Transverse colon (tissue), 4 donors: ENCODE results near the gene NPAS3. TPM values are rescaled to one million over a fixed set of nuclear protein-coding genes. Genes with fewer than 3 reads are reported as not detected.

Source experiments
- DNase-seq: peaks from one replicate; pipeline ENCODE4 v3.0.0-alpha.2; 2019
- H3K27ac ChIP-seq, 4 donors: fragments of 200-600 bp; sonication (generic); 2 replicates each; pipeline ENCODE4 v1.5.1; 2016 to 2018; ENCODE audit warnings: inconsistent platforms in 4 of 4
- H3K27me3 ChIP-seq: fragments of 200-600 bp; sonication (generic); 2 replicates; pipeline ENCODE4 v1.5.1; 2017; ENCODE audit warnings: inconsistent platforms
- H3K36me3 ChIP-seq, 4 donors: fragments of 200-600 bp; sonication (generic); 2 replicates each; pipeline ENCODE4 v1.5.1; 2017 to 2019; ENCODE audit warnings: inconsistent platforms in 4 of 4
- H3K4me1 ChIP-seq, 4 donors: fragments of 200-600 bp; sonication (generic); 2 replicates each; pipeline ENCODE4 v1.5.1; 2017 to 2020; ENCODE audit warnings: inconsistent platforms in 4 of 4
- H3K4me3 ChIP-seq, 4 donors: fragments of 200-600 bp; sonication (generic); 1 replicate in 1 of 4; 2 replicates in 3 of 4; pipeline versions ENCODE4 v1.5.1 to v1.6.1; 2017 to 2019; ENCODE audit warnings: inconsistent platforms in 4 of 4
- H3K9me3 ChIP-seq, 2 donors: fragments of 200-600 bp; sonication (generic); 2 replicates each; pipeline ENCODE4 v1.5.1; 2017 to 2019; ENCODE audit warnings: inconsistent platforms in 2 of 2
- CTCF ChIP-seq, 5 experiments: fragments of 200-600 bp in 3 of 5; fragments of 450-650 bp in 2 of 5; sonication (generic) in 3 of 5; IDR thresholded peaks; 1 replicate in 2 of 5; 2 replicates in 3 of 5; pipeline ENCODE4 v1.5.1; 2016 to 2017; ENCODE audit warnings: antibody characterized with exemption in 5 of 5, inconsistent platforms in 3 of 5, mild to moderate bottlenecking in 2 of 5, moderate library complexity in 1 of 5
- EP300 ChIP-seq: sonication (generic); formaldehyde crosslinking; IDR thresholded peaks from one replicate; pipeline ENCODE4 v1.6.1; 2017; ENCODE audit warnings: antibody characterized with exemption, low read depth
- POLR2A ChIP-seq: fragments of 450-650 bp; IDR thresholded peaks from one replicate; pipeline ENCODE4 v1.6.1; 2016; ENCODE audit warnings: antibody characterized with exemption, mild to moderate bottlenecking, moderate library complexity
- POLR2AphosphoS5 ChIP-seq, 3 donors: sonication (generic); formaldehyde crosslinking; IDR thresholded peaks; one replicate each; pipeline ENCODE4 v1.6.1; 2016; ENCODE audit warnings: antibody characterized with exemption in 3 of 3
- WGBS, 2 donors: methylation state at CpG; one replicate each; pipeline ENCODE4 v1.1.5; 2018; ENCODE audit warnings: low coverage in 1 of 2; 5-methylcytosine and 5-hydroxymethylcytosine counted together
- in situ Hi-C, 4 donors: fragments of 200-750 bp; cut with MboI; loops; one replicate each; pipeline versions ENCODE4 v1.15.0 to v1.15.1; 2017; ENCODE audit warnings: low sequenced_read_pairs in 3 of 4, low pct_ligation_motif_present in 1 of 4, low pct_unique_long_range_greater_than_20kb in 1 of 4
- intact Hi-C: fragments of 100-400 bp; cut with DNase I; formaldehyde crosslinking; loops from one replicate; pipeline ENCODE4 v1.15.1; 2023; ENCODE audit warnings: low total_unique reads
- total RNA-seq, 4 donors: library from RNA; depleted of rRNA; stranded (reverse); fragments of >200 nt; gene quantifications; one replicate each; pipeline ENCODE4 v1.1.0, GENCODE V29; 2016

NPAS3 gene
- total RNA-seq, 4 donors from 2014 or later = 0.96 to 6.4 (median 1.8) TPM

GRCh38 chr14:33767586-33768457, 829.1 kb downstream of the NPAS3 start:
- Histone ChIP-seq H3K9me3 (no peaks in the 10 kb centered on the region), H3K27ac (no peak overlapping the region), H3K36me3 (no peaks in the 10 kb centered on the region), H3K27me3 (no peaks in the 10 kb centered on the region), H3K4me1 (no peaks in the 10 kb centered on the region), H3K4me3 (no peak overlapping the region)
- 76 to 90% methylated on average over 7 of the region's 7 CpGs for WGBS, 2 donors
- in situ Hi-C loops = no loop called here
- TF ChIP-seq CTCF (IDR thresholded peaks at IDR 0.05) (no peak), POLR2AphosphoS5 (IDR thresholded peaks at IDR 0.05) (no peak), POLR2A (no peak), EP300 (no peak)
- DNase-seq = no peak
- intact Hi-C loops = no loop called here

DNA sequence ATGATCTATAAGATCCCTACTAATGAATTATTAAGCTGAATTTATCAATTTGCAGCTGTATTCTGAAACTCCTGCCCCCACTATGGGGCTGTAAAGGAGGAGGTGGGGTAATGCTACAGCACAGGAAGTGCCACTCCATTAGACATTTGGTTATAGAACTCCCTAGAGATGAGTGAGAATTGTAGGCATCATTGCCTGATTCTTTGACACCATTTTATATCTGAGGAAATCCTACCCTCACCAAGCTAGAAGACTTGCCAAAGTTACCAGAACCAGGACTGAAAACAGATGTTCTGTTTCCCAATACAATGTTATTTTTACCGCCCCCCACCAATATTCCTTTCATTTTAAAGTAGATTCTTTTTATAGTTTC, 829.8 kb downstream of the NPAS3 start:
- no peaks in the 10 kb centered on the region for H3K27me3 ChIP-seq
- 87 to 94% methylated on average over 1 of the region's 1 CpG for WGBS, 2 donors
- in situ Hi-C loops (no loop called here), intact Hi-C loops (no loop called here)
- no peak overlapping the region for H3K27ac ChIP-seq
- TF ChIP-seq POLR2A (no peak), EP300 (no peak), CTCF (IDR thresholded peaks at IDR 0.05) (no peak), POLR2AphosphoS5 (IDR thresholded peaks at IDR 0.05) (no peak)
- no peaks in the 10 kb centered on the region for H3K4me1 ChIP-seq
- no peak for DNase-seq
- H3K9me3 ChIP-seq = no peaks in the 10 kb centered on the region
- no peaks in the 10 kb centered on the region for H3K36me3 ChIP-seq
- H3K4me3 ChIP-seq = no peak overlapping the region

DNA sequence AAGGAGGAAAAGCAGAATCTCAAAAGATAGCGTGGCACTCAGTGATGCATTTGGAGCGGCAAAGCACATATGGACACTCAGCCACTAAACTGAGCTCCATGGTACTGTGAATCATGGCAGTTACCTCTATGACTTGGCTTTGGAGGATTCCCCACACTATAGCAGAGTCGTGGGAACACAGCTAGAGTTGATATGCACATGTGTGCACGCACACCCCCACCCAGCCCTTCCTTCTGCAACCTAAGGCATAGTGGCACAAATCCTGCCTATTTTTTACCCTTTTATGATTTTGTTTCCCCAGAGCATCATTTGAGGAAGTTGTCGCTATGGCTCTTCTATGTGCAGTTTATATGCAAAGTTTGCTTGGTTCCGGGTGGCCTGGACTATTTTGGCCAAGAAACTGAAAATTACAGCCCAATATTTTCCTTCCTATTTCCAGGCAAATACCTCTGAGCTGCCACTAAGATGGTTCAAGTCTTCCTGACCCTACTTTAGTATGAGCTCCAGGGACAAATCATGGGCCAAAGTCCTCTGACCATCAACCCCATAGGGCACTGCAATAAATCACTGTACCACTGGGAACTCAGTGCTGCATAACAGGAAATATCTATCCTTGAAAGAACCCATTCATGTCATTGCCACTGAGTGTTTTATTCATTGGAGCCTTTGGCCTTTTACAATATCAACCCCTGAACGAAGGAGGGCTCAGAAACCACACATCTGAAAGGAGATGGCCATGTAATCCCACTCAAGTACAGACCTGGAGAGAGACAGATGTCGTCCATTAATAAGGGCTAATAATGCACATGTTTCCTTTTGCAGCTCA, 834.7 kb downstream of the NPAS3 start:
- in situ Hi-C loops (no loop called here), intact Hi-C loops (no loop called here)
- Histone ChIP-seq H3K27ac (no peak overlapping the region), H3K4me3 (no peak overlapping the region), H3K36me3 (no peaks in the 10 kb centered on the region), H3K4me1 (no peaks in the 10 kb centered on the region), H3K27me3 (no peaks in the 10 kb centered on the region), H3K9me3 (no peaks in the 10 kb centered on the region)
- WGBS, 2 donors = 78 to 81% methylated on average over 7 to 8 of the region's 8 CpGs
- TF ChIP-seq CTCF (IDR thresholded peaks at IDR 0.05) (no peak), EP300 (no peak), POLR2A (no peak), POLR2AphosphoS5 (IDR thresholded peaks at IDR 0.05) (no peak)
- no peak for DNase-seq

- in situ Hi-C loops (no loop called here), intact Hi-C loops (no loop called here)
- Histone ChIP-seq H3K27me3 (no peaks in the 10 kb centered on the region), H3K36me3 (no peaks in the 10 kb centered on the region), H3K9me3 (no peaks in the 10 kb centered on the region), H3K4me1 (no peaks in the 10 kb centered on the region), H3K27ac (no peak overlapping the region), H3K4me3 (no peak overlapping the region)
- WGBS, 2 donors = 88 to 96% methylated on average over 5 to 11 of the region's 11 CpGs
- TF ChIP-seq CTCF (IDR thresholded peaks at IDR 0.05) = no peak
- no peak for DNase-seq
Measured at GRCh38 chr14:33774161-33774560, 835.5 kb downstream of the NPAS3 start.
